G401.6 (cell line): ENCODE data around the gene ARHGEF11.
A peak's percentile ranks its signal among the peaks of the same experiment; 100 is the strongest.
"Not testable (repeated sequence)": the region's sequence is repeated elsewhere in the genome, so short reads cannot be mapped to it uniquely, and the experiment has no call there.

Experiments used
- FAIRE-seq: peaks from 2 replicates; lab custom pipeline; 2012; peaks lifted over from hg19 to GRCh38; lab: Jason Lieb, UNC

Gene ARHGEF11

GRCh38 chr1:156928043-156928602 lies 117.4 kb downstream of the ARHGEF11 start:
- no peak for FAIRE-seq

- peak; percentile 52 for FAIRE-seq
These were observed 118.1 kb downstream of the ARHGEF11 start for GRCh38 chr1:156927215-156928042.

- not testable (repeated sequence) for FAIRE-seq
These were observed 118.8 kb downstream of the ARHGEF11 start for GRCh38 chr1:156926695-156927094.

- no peak for FAIRE-seq
These were observed 119.4 kb downstream of the ARHGEF11 start for GRCh38 chr1:156926175-156926574.

GRCh38 chr1:156925154-156926010 lies 120.2 kb downstream of the ARHGEF11 start:
- FAIRE-seq = no peak

GRCh38 chr1:156924478-156925153 lies 120.9 kb downstream of the ARHGEF11 start:
- FAIRE-seq = no peak

- no peak for FAIRE-seq
These were observed 121.7 kb downstream of the ARHGEF11 start for GRCh38 chr1:156923670-156924477.

- FAIRE-seq = no peak
These were observed 122.4 kb downstream of the ARHGEF11 start for GRCh38 chr1:156922986-156923669.

GRCh38 chr1:156921053-156921529 lies 124.5 kb downstream of the ARHGEF11 start:
- no peak for FAIRE-seq

- FAIRE-seq = no peak
These were observed 125.1 kb downstream of the ARHGEF11 start, which contains the start of gene LRRC71 for GRCh38 chr1:156920233-156921052. LRRC71 (plus strand) TSS chr1:156920632; CDS start chr1:156920804, 172 bp downstream.

- FAIRE-seq = no peak
These were observed 131.1 kb downstream of the ARHGEF11 start for GRCh38 chr1:156914440-156914856.

- no peak for FAIRE-seq
These were observed 131.6 kb downstream of the ARHGEF11 start for GRCh38 chr1:156913809-156914387.

GRCh38 chr1:156912861-156913808 lies 132.4 kb downstream of the ARHGEF11 start:
- no peak for FAIRE-seq

GRCh38 chr1:156912310-156912709 lies 133.2 kb downstream of the ARHGEF11 start:
- FAIRE-seq = no peak

GRCh38 chr1:156911577-156912298 lies 133.8 kb downstream of the ARHGEF11 start:
- FAIRE-seq = no peak

GRCh38 chr1:156910309-156910782 lies 135.2 kb downstream of the ARHGEF11 start:
- no peak for FAIRE-seq

GRCh38 chr1:156909671-156910070 lies 135.9 kb downstream of the ARHGEF11 start:
- FAIRE-seq = no peak
